ENCODE results near the gene C3orf85. TPM values are rescaled to one million over a fixed set of nuclear protein-coding genes. Genes with fewer than 3 reads are reported as not detected.

C3orf85 gene
- total and polyA plus RNA-seq, 10 of the 15 experiments (the other 5 are each of a cell fraction or from before 2014, with no cell fraction given) = not detected

DNA sequence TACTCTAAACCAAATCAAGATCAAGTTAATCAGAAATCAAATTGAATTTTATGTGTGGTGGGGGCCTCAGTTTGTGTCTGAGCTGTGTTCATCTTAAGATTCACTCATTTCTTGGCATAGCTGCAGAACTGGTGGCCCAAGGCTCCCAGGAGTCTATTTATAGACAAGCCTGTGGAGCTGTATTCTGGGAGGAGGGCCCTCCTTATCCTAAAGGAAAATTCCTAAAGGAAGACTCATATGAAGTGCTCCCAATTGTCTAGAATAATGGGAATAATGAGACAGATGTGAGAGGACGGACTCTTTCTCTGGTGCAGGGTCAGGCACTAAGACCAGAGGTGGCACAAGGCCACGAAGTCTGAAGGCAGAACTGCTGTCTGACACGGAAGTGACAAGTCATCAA lies 38.9 kb downstream of the C3orf85 start:
- intact Hi-C loops (cut with micrococcal nuclease; ENCODE audit: unreplicated experiment) (no loop called here), in situ Hi-C loops (cut with MboI) (no loop called here)
- no peaks in the 10 kb centered on the region for H3K36me3 ChIP-seq (ENCODE audit: control insufficient read depth in 2 of 2, insufficient read depth in 2 of 2, low read length in 1 of 2)
- H3K4me1 ChIP-seq (ENCODE audit: control insufficient read depth, insufficient read depth, low read length) = no peaks in the 10 kb centered on the region
- no peak overlapping the region for H3K9ac ChIP-seq (ENCODE audit: control insufficient read depth, insufficient read depth, low read length)
- ChIA-PET CTCF (no interaction called here), RAD21 (ENCODE audit: unreplicated experiment) (no interaction called here), SMC1A (ENCODE audit: uncharacterized antibody, unreplicated experiment) (no interaction called here), POLR2A (no interaction called here)
- WGBS (ENCODE audit: insufficient coverage, insufficient replicate concordance, low lambda C conversion rate, missing lambda C conversion rate) = 10% methylated on average over 3 of the region's 3 CpGs
- DNase-seq (ENCODE audit: low read depth, low spot score) (no peak), ATAC-seq (no peak), FAIRE-seq (no peak)
- TF ChIP-seq SREBF2 (IDR thresholded peaks at IDR 0.05; ENCODE audit: low read length) = no peak
- TF ChIP-seq RELA (IDR thresholded peaks at IDR 0.05; ENCODE audit: borderline replicate concordance, partially characterized antibody) = no peak
- no peak for TF ChIP-seq HCFC1 (IDR thresholded peaks at IDR 0.05; ENCODE audit: low read length)
- TF ChIP-seq, protein P1, sequence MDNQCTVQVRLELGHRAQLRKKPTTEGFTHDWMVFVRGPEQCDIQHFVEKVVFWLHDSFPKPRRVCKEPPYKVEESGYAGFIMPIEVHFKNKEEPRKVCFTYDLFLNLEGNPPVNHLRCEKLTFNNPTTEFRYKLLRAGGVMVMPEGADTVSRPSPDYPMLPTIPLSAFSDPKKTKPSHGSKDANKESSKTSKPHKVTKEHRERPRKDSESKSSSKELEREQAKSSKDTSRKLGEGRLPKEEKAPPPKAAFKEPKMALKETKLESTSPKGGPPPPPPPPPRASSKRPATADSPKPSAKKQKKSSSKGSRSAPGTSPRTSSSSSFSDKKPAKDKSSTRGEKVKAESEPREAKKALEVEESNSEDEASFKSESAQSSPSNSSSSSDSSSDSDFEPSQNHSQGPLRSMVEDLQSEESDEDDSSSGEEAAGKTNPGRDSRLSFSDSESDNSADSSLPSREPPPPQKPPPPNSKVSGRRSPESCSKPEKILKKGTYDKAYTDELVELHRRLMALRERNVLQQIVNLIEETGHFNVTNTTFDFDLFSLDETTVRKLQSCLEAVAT (IDR thresholded peaks at IDR 0.05) = no peak
- H2AFZ ChIP-seq (ENCODE audit: control insufficient read depth, low read depth, low read length) = no peak overlapping the region
- H3K27ac ChIP-seq (ENCODE audit: control insufficient read depth, insufficient read depth) = no peak overlapping the region
- H3K9me3 ChIP-seq (replicated peaks; ENCODE audit: control insufficient read depth, insufficient read depth, low read length) = no peaks in the 10 kb centered on the region
- H4K20me1 ChIP-seq (ENCODE audit: control insufficient read depth, insufficient read depth) = no peaks in the 10 kb centered on the region
- no peaks in the 10 kb centered on the region for H3K27me3 ChIP-seq (replicated peaks in 1 of 2; ENCODE audit: control insufficient read depth in 2 of 2, insufficient read depth in 2 of 2, low read length in 1 of 2)
- H3K4me3 ChIP-seq = no peak overlapping the region
- BruUV-seq (replicated peaks) = no TSS peak
- H3K79me2 ChIP-seq (ENCODE audit: control insufficient read depth, insufficient read depth, low read length) = no peaks in the 10 kb centered on the region
- H3K4me2 ChIP-seq (ENCODE audit: control insufficient read depth, insufficient read depth) = no peak overlapping the region

DNA sequence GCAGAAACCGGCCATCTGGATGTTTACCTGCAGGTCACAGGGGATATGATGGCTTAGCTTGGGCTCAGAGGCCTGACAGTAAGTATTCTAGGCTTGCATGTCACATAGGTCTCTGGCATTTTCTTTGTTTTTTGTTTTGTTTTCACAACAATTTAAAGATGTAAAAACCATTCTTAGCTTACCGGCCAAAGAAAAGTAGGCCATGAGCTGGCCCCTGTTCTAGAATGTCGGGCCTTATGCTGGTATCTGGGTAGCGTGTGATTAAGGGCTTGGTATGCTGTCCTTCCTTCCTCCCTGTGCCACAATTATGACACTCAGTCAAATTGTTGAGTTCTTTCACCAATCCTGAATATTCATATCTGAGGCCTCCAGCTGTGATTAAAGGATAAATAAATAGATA lies 40.2 kb downstream of the C3orf85 start:
- no peaks in the 10 kb centered on the region for H3K36me3 ChIP-seq (ENCODE audit: control insufficient read depth in 2 of 2, insufficient read depth in 2 of 2, low read length in 1 of 2)
- ATAC-seq (no peak), FAIRE-seq (no peak), DNase-seq (ENCODE audit: low read depth, low spot score) (no peak)
- no TSS peak for BruUV-seq (replicated peaks)
- H3K9ac ChIP-seq (ENCODE audit: control insufficient read depth, insufficient read depth, low read length) = no peak overlapping the region
- in situ Hi-C loops (cut with MboI) = no loop called here
- H2AFZ ChIP-seq (ENCODE audit: control insufficient read depth, low read depth, low read length) = no peak overlapping the region
- POLR2A ChIA-PET = no interaction called here
- no peak for TF ChIP-seq BHLHE40 (IDR thresholded peaks at IDR 0.05; ENCODE audit: borderline replicate concordance in 1 of 2, low read depth in 2 of 2, low read length in 1 of 2)
- TF ChIP-seq, protein P2, sequence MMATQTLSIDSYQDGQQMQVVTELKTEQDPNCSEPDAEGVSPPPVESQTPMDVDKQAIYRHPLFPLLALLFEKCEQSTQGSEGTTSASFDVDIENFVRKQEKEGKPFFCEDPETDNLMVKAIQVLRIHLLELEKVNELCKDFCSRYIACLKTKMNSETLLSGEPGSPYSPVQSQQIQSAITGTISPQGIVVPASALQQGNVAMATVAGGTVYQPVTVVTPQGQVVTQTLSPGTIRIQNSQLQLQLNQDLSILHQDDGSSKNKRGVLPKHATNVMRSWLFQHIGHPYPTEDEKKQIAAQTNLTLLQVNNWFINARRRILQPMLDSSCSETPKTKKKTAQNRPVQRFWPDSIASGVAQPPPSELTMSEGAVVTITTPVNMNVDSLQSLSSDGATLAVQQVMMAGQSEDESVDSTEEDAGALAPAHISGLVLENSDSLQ (IDR thresholded peaks at IDR 0.05) = no peak
- TF ChIP-seq SRF (IDR thresholded peaks at IDR 0.05; ENCODE audit: low read depth in 2 of 2, low read length in 2 of 2) = no peak
- TF ChIP-seq BCL11A (IDR thresholded peaks at IDR 0.05; ENCODE audit: low read depth, low read length) = no peak
- TF ChIP-seq, protein P3, sequence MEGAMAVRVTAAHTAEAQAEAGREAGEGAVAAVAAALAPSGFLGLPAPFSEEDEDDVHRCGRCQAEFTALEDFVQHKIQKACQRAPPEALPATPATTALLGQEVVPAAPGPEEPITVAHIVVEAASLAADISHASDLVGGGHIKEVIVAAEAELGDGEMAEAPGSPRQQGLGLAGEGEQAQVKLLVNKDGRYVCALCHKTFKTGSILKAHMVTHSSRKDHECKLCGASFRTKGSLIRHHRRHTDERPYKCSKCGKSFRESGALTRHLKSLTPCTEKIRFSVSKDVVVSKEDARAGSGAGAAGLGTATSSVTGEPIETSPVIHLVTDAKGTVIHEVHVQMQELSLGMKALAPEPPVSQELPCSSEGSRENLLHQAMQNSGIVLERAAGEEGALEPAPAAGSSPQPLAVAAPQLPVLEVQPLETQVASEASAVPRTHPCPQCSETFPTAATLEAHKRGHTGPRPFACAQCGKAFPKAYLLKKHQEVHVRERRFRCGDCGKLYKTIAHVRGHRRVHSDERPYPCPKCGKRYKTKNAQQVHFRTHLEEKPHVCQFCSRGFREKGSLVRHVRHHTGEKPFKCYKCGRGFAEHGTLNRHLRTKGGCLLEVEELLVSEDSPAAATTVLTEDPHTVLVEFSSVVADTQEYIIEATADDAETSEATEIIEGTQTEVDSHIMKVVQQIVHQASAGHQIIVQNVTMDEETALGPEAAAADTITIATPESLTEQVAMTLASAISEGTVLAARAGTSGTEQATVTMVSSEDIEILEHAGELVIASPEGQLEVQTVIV (IDR thresholded peaks at IDR 0.05; ENCODE audit: borderline replicate concordance, partially characterized antibody) = no peak
- TF ChIP-seq HDAC2 (IDR thresholded peaks at IDR 0.05) = no peak
- TF ChIP-seq SUZ12 (IDR thresholded peaks at IDR 0.05; ENCODE audit: unreplicated experiment) = no peak
- TF ChIP-seq, protein P4, sequence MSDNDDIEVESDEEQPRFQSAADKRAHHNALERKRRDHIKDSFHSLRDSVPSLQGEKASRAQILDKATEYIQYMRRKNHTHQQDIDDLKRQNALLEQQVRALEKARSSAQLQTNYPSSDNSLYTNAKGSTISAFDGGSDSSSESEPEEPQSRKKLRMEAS (IDR thresholded peaks at IDR 0.05; ENCODE audit: low read depth, low read length) = no peak
- no peaks in the 10 kb centered on the region for H3K79me2 ChIP-seq (ENCODE audit: control insufficient read depth, insufficient read depth, low read length)
- H3K9me3 ChIP-seq (replicated peaks; ENCODE audit: control insufficient read depth, insufficient read depth, low read length) = no peaks in the 10 kb centered on the region
- CTCF ChIA-PET = interaction anchor here (0.5 kb wide), 1 partner anchor 1531 kb away, joined by 3 read pairs; no protein-coding TSS in a partner anchor
- H3K4me2 ChIP-seq (ENCODE audit: control insufficient read depth, insufficient read depth) = no peak overlapping the region
- SMC1A ChIA-PET (ENCODE audit: uncharacterized antibody, unreplicated experiment) = no interaction called here
- no peak overlapping the region for H3K27ac ChIP-seq (ENCODE audit: control insufficient read depth, insufficient read depth)
- no peak overlapping the region for H3K4me3 ChIP-seq
- RAD21 ChIA-PET (ENCODE audit: unreplicated experiment) = no interaction called here
- H4K20me1 ChIP-seq (ENCODE audit: control insufficient read depth, insufficient read depth) = no peaks in the 10 kb centered on the region
- WGBS (ENCODE audit: insufficient coverage, insufficient replicate concordance, low lambda C conversion rate, missing lambda C conversion rate) = 65% methylated on average over 4 of the region's 4 CpGs
- intact Hi-C loops (cut with micrococcal nuclease; ENCODE audit: unreplicated experiment) = no loop called here
- no peaks in the 10 kb centered on the region for H3K4me1 ChIP-seq (ENCODE audit: control insufficient read depth, insufficient read depth, low read length)
- no peaks in the 10 kb centered on the region for H3K27me3 ChIP-seq (replicated peaks in 1 of 2; ENCODE audit: control insufficient read depth in 2 of 2, insufficient read depth in 2 of 2, low read length in 1 of 2)
